Measurements from ENCODE around the gene DBT.

- no peak for TF ChIP-seq POLR2AphosphoS5 (IDR thresholded peaks at IDR 0.05; ENCODE audit: low read depth, low read length)
- TF ChIP-seq POLR2A (IDR thresholded peaks at IDR 0.05; ENCODE audit: low read depth, low read length), result no peak
- TF ChIP-seq TAF1 (IDR thresholded peaks at IDR 0.05; ENCODE audit: borderline replicate concordance, low read depth, low read length), result no peak
Measured at GRCh38 chr1:100164216-100164615, 85.4 kb downstream of the DBT start.
